Ectodermal cell (in vitro differentiated cells): ENCODE results near the gene ID3.

Experiments
- H3K27ac ChIP-seq: 2 replicates; pipeline ENCODE4 v1.7.0; 2013; ENCODE audit warnings: mild to moderate bottlenecking, low read depth, low read length; ENCODE audit not compliant: insufficient read depth, poor library complexity, severe bottlenecking
- H3K27me3 ChIP-seq: 2 replicates; pipeline ENCODE4 v1.7.0; 2013; ENCODE audit warnings: mild to moderate bottlenecking, low read length; ENCODE audit not compliant: insufficient read depth, control insufficient read depth, poor library complexity, severe bottlenecking
- H3K36me3 ChIP-seq: one replicate; pipeline ENCODE4 v1.7.0; 2013; ENCODE audit warnings: low read length; ENCODE audit not compliant: control insufficient read depth, insufficient read depth
- H3K4me1 ChIP-seq: one replicate; pipeline ENCODE4 v1.7.0; 2013; ENCODE audit warnings: low read length; ENCODE audit not compliant: control insufficient read depth, insufficient read depth
- H3K4me3 ChIP-seq: 2 replicates; pipeline ENCODE4 v1.7.0; 2013; ENCODE audit warnings: low read depth, low read length, control low read depth; ENCODE audit not compliant: insufficient read depth
- H3K9me3 ChIP-seq: 2 replicates; pipeline ENCODE4 v1.7.0; 2013; ENCODE audit warnings: mild to moderate bottlenecking, low read length, moderate library complexity; ENCODE audit not compliant: control insufficient read depth
- WGBS, 2 experiments: methylation state at CpG; one replicate each; pipeline ENCODE4 v1.1.7; 2013; ENCODE audit warnings: missing lambda C conversion rate in 2 of 2; 5-methylcytosine and 5-hydroxymethylcytosine counted together

The ID3 gene

GRCh38 chr1:23596382-23597358 is 37.4 kb upstream of the ID3 start:
- H3K36me3 ChIP-seq = no peaks in the 10 kb centered on the region
- WGBS, 2 experiments = 92 to 93% methylated on average over 10 of the region's 10 CpGs
- no peak overlapping the region for H3K27ac ChIP-seq
- no peak overlapping the region for H3K4me3 ChIP-seq
- no peaks in the 10 kb centered on the region for H3K27me3 ChIP-seq
- peaks cover 54% of the 10 kb centered on the region for H3K4me1 ChIP-seq
- no peaks in the 10 kb centered on the region for H3K9me3 ChIP-seq

- H3K27ac ChIP-seq = no peak overlapping the region
- H3K9me3 ChIP-seq = no peaks in the 10 kb centered on the region
- H3K4me1 ChIP-seq = peaks cover 43% of the 10 kb centered on the region
- H3K4me3 ChIP-seq = no peak overlapping the region
- no peaks in the 10 kb centered on the region for H3K36me3 ChIP-seq
- H3K27me3 ChIP-seq = no peaks in the 10 kb centered on the region
- WGBS, 2 experiments = 86 to 90% methylated on average over 7 of the region's 7 CpGs
These were observed 35.6 kb upstream of the ID3 start for GRCh38 chr1:23594927-23595353.

GRCh38 chr1:23594149-23594907 is 35.0 kb upstream of the ID3 start:
- 94 to 96% methylated on average over 3 of the region's 3 CpGs for WGBS, 2 experiments
- Histone ChIP-seq H3K36me3 (no peaks in the 10 kb centered on the region), H3K4me3 (no peak overlapping the region), H3K4me1 (peaks cover 37% of the 10 kb centered on the region), H3K27me3 (no peaks in the 10 kb centered on the region), H3K9me3 (no peaks in the 10 kb centered on the region), H3K27ac (no peak overlapping the region)

- Histone ChIP-seq H3K36me3 (no peaks in the 10 kb centered on the region), H3K4me1 (peaks cover 30% of the 10 kb centered on the region), H3K27me3 (no peaks in the 10 kb centered on the region), H3K9me3 (no peaks in the 10 kb centered on the region), H3K4me3 (no peak overlapping the region), H3K27ac (no peak overlapping the region)
- WGBS, 2 experiments = 82 to 86% methylated on average over 6 of the region's 6 CpGs
These were observed 34.4 kb upstream of the ID3 start for GRCh38 chr1:23593556-23594148.

GRCh38 chr1:23593042-23593521 is 33.8 kb upstream of the ID3 start:
- Histone ChIP-seq H3K4me1 (peaks cover 25% of the 10 kb centered on the region), H3K27ac (no peak overlapping the region), H3K9me3 (no peaks in the 10 kb centered on the region), H3K27me3 (no peaks in the 10 kb centered on the region), H3K4me3 (no peak overlapping the region), H3K36me3 (no peaks in the 10 kb centered on the region)
- 91 to 92% methylated on average over 5 of the region's 5 CpGs for WGBS, 2 experiments

- no peak overlapping the region for H3K4me3 ChIP-seq
- WGBS, 2 experiments = 97 to 100% methylated on average over 3 to 4 of the region's 4 CpGs
- H3K27me3 ChIP-seq = no peaks in the 10 kb centered on the region
- no peaks in the 10 kb centered on the region for H3K9me3 ChIP-seq
- H3K4me1 ChIP-seq = peaks cover 24% of the 10 kb centered on the region
- H3K36me3 ChIP-seq = no peaks in the 10 kb centered on the region
- no peak overlapping the region for H3K27ac ChIP-seq
These were observed 33.0 kb upstream of the ID3 start for GRCh38 chr1:23592209-23592892.

- Histone ChIP-seq H3K36me3 (no peaks in the 10 kb centered on the region), H3K9me3 (no peaks in the 10 kb centered on the region), H3K4me1 (peaks cover 19% of the 10 kb centered on the region), H3K27ac (peak overlapping the region; percentile 16), H3K27me3 (no peaks in the 10 kb centered on the region), H3K4me3 (no peak overlapping the region)
- 85 to 87% methylated on average over 15 of the region's 15 CpGs for WGBS, 2 experiments
These were observed 32.3 kb upstream of the ID3 start for GRCh38 chr1:23591460-23592208.

GRCh38 chr1:23590058-23590783 is 30.9 kb upstream of the ID3 start:
- Histone ChIP-seq H3K4me3 (no peak overlapping the region), H3K36me3 (no peaks in the 10 kb centered on the region), H3K9me3 (no peaks in the 10 kb centered on the region), H3K27me3 (no peaks in the 10 kb centered on the region), H3K4me1 (peaks cover 15% of the 10 kb centered on the region), H3K27ac (no peak overlapping the region)
- 89 to 92% methylated on average over 4 of the region's 4 CpGs for WGBS, 2 experiments

GRCh38 chr1:23589585-23589986 is 30.3 kb upstream of the ID3 start:
- 75 to 86% methylated on average over 5 of the region's 5 CpGs for WGBS, 2 experiments
- Histone ChIP-seq H3K36me3 (no peaks in the 10 kb centered on the region), H3K27ac (no peak overlapping the region), H3K4me1 (peaks cover 15% of the 10 kb centered on the region), H3K9me3 (no peaks in the 10 kb centered on the region), H3K4me3 (no peak overlapping the region), H3K27me3 (no peaks in the 10 kb centered on the region)
